Endothelial cell of umbilical vein (primary cell): Measurements from ENCODE around the gene TBCD. TPM values are rescaled to one million over a fixed set of nuclear protein-coding genes. Genes with fewer than 3 reads are reported as not detected.

Experiments used
- BruUV-seq: library from RNA; stranded (reverse); fragments of 400-500 nt; replicated peaks from 2 replicates; lab custom pipeline; 2021; lab: Mats Ljungman, UMichigan
- CTCF ChIA-PET: fragments of 300-600, 350-600 bp; sonication (Branson Sonifier 250); formaldehyde crosslinking; loops from one replicate; lab custom pipeline; 2021; ENCODE audit warnings: antibody characterized with exemption, inconsistent platforms; lab: Charles Lee
- POLR2A ChIA-PET: fragments of 300-600, 350-600 bp; sonication (Branson Sonifier 250); formaldehyde crosslinking; loops from one replicate; lab custom pipeline; 2021; ENCODE audit warnings: antibody characterized with exemption, inconsistent platforms; lab: Charles Lee
- DNase-seq: peaks from one replicate; pipeline ENCODE4 v3.0.0-alpha.2; 2011; ENCODE audit warnings: low read depth, low spot score
- FAIRE-seq: peaks from 2 replicates; lab custom pipeline; 2011; peaks lifted over from hg19 to GRCh38; lab: Jason Lieb, UNC
- H2AFZ ChIP-seq: 2 replicates; pipeline ENCODE4 v1.6.0; 2012; ENCODE audit warnings: low read depth, low read length, control low read depth, inconsistent platforms
- H3K27ac ChIP-seq: 2 replicates; pipeline ENCODE4 v1.5.1; 2011; ENCODE audit warnings: low read depth, mild to moderate bottlenecking, control low read depth, low read length, moderate library complexity; ENCODE audit not compliant: insufficient read depth
- H3K27me3 ChIP-seq, 2 experiments: 2 replicates each; pipeline versions ENCODE4 v1.6.0 to v1.6.1; 2011; ENCODE audit warnings: low read length in 2 of 2, mixed read lengths in 1 of 2; ENCODE audit not compliant: control insufficient read depth in 2 of 2, insufficient read depth in 2 of 2
- H3K36me3 ChIP-seq, 2 experiments: 2 replicates in 1 of 2; 3 replicates in 1 of 2; pipeline ENCODE4 v1.5.1; 2011; ENCODE audit warnings: low read length in 2 of 2, mild to moderate bottlenecking in 1 of 2, moderate library complexity in 1 of 2; ENCODE audit not compliant: control insufficient read depth in 2 of 2, insufficient read depth in 2 of 2; ENCODE audit errors: extremely low read depth in 1 of 2
- H3K4me1 ChIP-seq: 3 replicates; pipeline ENCODE4 v1.5.1; 2011; ENCODE audit warnings: mild to moderate bottlenecking, low read length; ENCODE audit not compliant: control insufficient read depth, insufficient read depth; ENCODE audit errors: extremely low read depth
- H3K4me2 ChIP-seq: 2 replicates; pipeline ENCODE4 v1.6.1; 2011; ENCODE audit warnings: low read length, control low read depth, mixed read lengths; ENCODE audit not compliant: insufficient read depth
- H3K4me3 ChIP-seq, 3 experiments: fragments of 200-600 bp in 1 of 3; sonication (generic), shearing (Covaris generic) in 1 of 3; replicated peaks in 1 of 3; 2 replicates each; pipeline ENCODE4 v1.5.1; 2011 to 2016; ENCODE audit warnings: control low read depth in 3 of 3, low read length in 3 of 3, mild to moderate bottlenecking in 2 of 3, inconsistent platforms in 1 of 3, low read depth in 1 of 3, moderate library complexity in 1 of 3; ENCODE audit not compliant: insufficient read depth in 1 of 3
- H3K79me2 ChIP-seq: 2 replicates; pipeline ENCODE4 v1.6.0; 2012; ENCODE audit warnings: low read length, inconsistent platforms; ENCODE audit not compliant: control insufficient read depth, insufficient read depth
- H3K9ac ChIP-seq: replicated peaks from 2 replicates; pipeline ENCODE3; 2011; ENCODE audit warnings: low read length, control low read depth; ENCODE audit not compliant: insufficient read depth; ENCODE audit errors: extremely low read depth
- H3K9me1 ChIP-seq: replicated peaks from 3 replicates; pipeline ENCODE4 v1.6.0; 2011; ENCODE audit warnings: mild to moderate bottlenecking, low read length; ENCODE audit not compliant: control insufficient read depth, insufficient read depth; ENCODE audit errors: extremely low read depth
- H3K9me3 ChIP-seq: replicated peaks from 2 replicates; pipeline ENCODE4 v1.5.1; 2012; ENCODE audit warnings: low read length, inconsistent platforms; ENCODE audit not compliant: control insufficient read depth, insufficient read depth
- H4K20me1 ChIP-seq: replicated peaks from 2 replicates; pipeline ENCODE3; 2011; ENCODE audit warnings: mild to moderate bottlenecking, low read length; ENCODE audit not compliant: control insufficient read depth, insufficient read depth; ENCODE audit errors: extremely low read depth
- EZH2 ChIP-seq: IDR thresholded peaks from 2 replicates; pipeline ENCODE4 v1.6.1; 2012; ENCODE audit warnings: borderline replicate concordance, low read depth, mild to moderate bottlenecking, moderate library complexity, low read length, inconsistent platforms; ENCODE audit not compliant: severe bottlenecking
- FOS ChIP-seq: IDR thresholded peaks from 2 replicates; pipeline ENCODE4 v1.6.1; 2011; ENCODE audit warnings: mild to moderate bottlenecking, low read length, moderate library complexity, borderline replicate concordance; ENCODE audit not compliant: insufficient read depth
- GATA2 ChIP-seq: IDR thresholded peaks from 2 replicates; pipeline ENCODE4 v1.7.0; 2011; ENCODE audit warnings: low read depth, mild to moderate bottlenecking, moderate library complexity, mixed read lengths, low read length; ENCODE audit not compliant: insufficient read length, insufficient read depth
- JUN ChIP-seq: IDR thresholded peaks from 2 replicates; pipeline ENCODE4 v1.6.1; 2011; ENCODE audit warnings: borderline replicate concordance, low read depth; ENCODE audit not compliant: insufficient read length, insufficient read depth
- MYC ChIP-seq: IDR thresholded peaks from one replicate; pipeline ENCODE4 v1.6.1; 2011; ENCODE audit warnings: mild to moderate bottlenecking, low read depth, low read length
- POLR2A ChIP-seq: IDR thresholded peaks from 2 replicates; pipeline ENCODE4 v1.6.1; 2012; ENCODE audit warnings: low read depth, mild to moderate bottlenecking, control low read depth, low read length
- POLR2AphosphoS5 ChIP-seq: IDR thresholded peaks from 2 replicates; pipeline ENCODE4 v1.6.1; 2012; ENCODE audit warnings: low read depth, mild to moderate bottlenecking, control low read depth, low read length, moderate library complexity; ENCODE audit not compliant: insufficient read depth
- dilution Hi-C: fragments of 300-500 bp; cut with MboI; formaldehyde crosslinking; loops from one replicate; pipeline ENCODE4 v1.15.0; 2019; ENCODE audit warnings: low sequenced_read_pairs; ENCODE audit not compliant: extremely low pct_ligation_motif_present
- intact Hi-C: fragments of 100-400 bp; cut with micrococcal nuclease; formaldehyde crosslinking; loops from one replicate; pipeline ENCODE4 v1.10.0; 2022
- polyA plus RNA-seq, 4 experiments: library from polyadenylated mRNA; depleted of rRNA in 3 of 4; stranded (reverse) in 3 of 4; unstranded in 1 of 4; fragments of >200 nt; gene quantifications; 2 replicates each; pipeline versions ENCODE4 v1.2.1 to v1.2.3, GENCODE V29; 2011 to 2012; ENCODE audit warnings: missing spikeins in 1 of 4
- total RNA-seq: library from RNA; stranded (reverse); gene quantifications from 2 replicates; pipeline ENCODE4 v1.2.3, GENCODE V29; 2021
- TF ChIP-seq, protein P1 (sequence below), 2 donors: IDR thresholded peaks; 1 replicate in 1 of 2; 2 replicates in 1 of 2; pipeline ENCODE4 v1.5.1; 2011; ENCODE audit warnings: low read length in 2 of 2, mild to moderate bottlenecking in 2 of 2, moderate library complexity in 2 of 2, control low read depth in 1 of 2, inconsistent platforms in 1 of 2, low read depth in 1 of 2; ENCODE audit not compliant: insufficient read depth in 1 of 2; ENCODE audit errors: extremely low read depth in 1 of 2
- TF ChIP-seq, protein P2 (sequence below): IDR thresholded peaks from 2 replicates; pipeline ENCODE4 v1.6.1; 2011; ENCODE audit not compliant: insufficient read depth, insufficient read length

The TBCD gene
- total and polyA plus RNA-seq, 2 donors (not counting 3 experiments of a cell fraction or from before 2014, with no cell fraction given): 121 to 145 TPM

DNA sequence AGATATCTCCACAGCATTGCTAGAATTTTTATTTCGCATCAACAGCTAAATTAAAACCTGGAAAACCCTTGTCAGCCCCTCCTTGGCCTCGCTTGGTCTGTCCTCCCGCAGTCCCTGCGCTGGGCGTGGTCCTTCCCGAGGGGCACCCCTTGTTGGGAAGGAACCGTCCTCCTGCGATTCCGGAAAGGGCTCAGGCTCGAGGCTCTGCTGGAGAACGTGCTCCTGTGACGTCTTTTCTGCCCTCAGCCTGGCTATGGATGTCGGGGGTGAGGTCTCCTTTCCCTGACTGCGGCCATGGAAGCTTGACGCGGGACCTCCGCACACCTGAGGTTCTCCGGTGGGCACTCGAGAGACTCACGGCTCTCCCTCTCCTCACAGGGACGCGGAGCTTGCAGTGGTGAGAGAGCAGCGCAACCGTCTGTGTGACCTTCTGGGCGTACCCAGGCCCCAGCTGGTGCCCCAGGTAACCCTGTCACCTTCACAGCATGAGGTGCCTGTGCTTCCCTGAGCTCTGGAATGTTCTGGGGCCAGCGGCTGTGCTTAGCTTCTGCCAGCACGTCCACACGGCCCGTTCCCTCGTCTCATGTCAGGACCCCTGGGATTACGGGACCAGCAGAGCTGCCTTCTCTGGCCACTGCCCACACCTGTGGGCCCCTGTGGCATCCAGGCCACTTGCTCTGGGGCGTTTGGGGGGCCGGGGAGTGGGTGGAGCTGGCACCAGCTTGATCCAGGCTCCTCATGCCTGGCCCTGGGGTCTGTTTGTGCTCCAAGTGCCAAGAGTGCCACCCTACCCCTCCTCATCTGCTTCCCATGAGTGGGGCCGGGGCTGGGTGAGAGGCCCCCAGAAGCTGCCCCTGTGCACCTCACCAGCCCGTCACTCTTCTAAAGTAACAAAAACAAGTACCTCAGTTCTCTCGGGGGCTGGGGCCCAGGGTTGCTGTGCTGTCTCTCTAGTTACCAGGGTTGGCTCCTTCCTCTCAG, 189.4 kb downstream of the TBCD start:
- TF ChIP-seq POLR2A (no peak), POLR2AphosphoS5 (no peak), GATA2 (no peak), FOS (no peak), EZH2 (no peak), MYC (no peak), JUN (no peak)
- TF ChIP-seq, protein P1, sequence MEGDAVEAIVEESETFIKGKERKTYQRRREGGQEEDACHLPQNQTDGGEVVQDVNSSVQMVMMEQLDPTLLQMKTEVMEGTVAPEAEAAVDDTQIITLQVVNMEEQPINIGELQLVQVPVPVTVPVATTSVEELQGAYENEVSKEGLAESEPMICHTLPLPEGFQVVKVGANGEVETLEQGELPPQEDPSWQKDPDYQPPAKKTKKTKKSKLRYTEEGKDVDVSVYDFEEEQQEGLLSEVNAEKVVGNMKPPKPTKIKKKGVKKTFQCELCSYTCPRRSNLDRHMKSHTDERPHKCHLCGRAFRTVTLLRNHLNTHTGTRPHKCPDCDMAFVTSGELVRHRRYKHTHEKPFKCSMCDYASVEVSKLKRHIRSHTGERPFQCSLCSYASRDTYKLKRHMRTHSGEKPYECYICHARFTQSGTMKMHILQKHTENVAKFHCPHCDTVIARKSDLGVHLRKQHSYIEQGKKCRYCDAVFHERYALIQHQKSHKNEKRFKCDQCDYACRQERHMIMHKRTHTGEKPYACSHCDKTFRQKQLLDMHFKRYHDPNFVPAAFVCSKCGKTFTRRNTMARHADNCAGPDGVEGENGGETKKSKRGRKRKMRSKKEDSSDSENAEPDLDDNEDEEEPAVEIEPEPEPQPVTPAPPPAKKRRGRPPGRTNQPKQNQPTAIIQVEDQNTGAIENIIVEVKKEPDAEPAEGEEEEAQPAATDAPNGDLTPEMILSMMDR (IDR thresholded peaks at IDR 0.05; ENCODE audit: extremely low read depth in 1 of 2, insufficient read depth in 1 of 2, low read depth in 1 of 2, low read length in 2 of 2): no peak
- TF ChIP-seq, protein P2, sequence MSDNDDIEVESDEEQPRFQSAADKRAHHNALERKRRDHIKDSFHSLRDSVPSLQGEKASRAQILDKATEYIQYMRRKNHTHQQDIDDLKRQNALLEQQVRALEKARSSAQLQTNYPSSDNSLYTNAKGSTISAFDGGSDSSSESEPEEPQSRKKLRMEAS: no peak
- ChIA-PET POLR2A (no interaction called here), CTCF (interaction anchor here (1.0 to 1.5 kb wide), 2 partner anchors 9 to 160 kb away, joined by 3 to 4 read pairs; no protein-coding TSS in a partner anchor)
- intact Hi-C loops: no loop called here
- Histone ChIP-seq H3K9me1 (no peaks in the 10 kb centered on the region), H3K27me3 (no peaks in the 10 kb centered on the region), H3K79me2 (no peaks in the 10 kb centered on the region), H3K4me1 (no peaks in the 10 kb centered on the region), H2AFZ (no peak overlapping the region), H3K9ac (no peak overlapping the region), H3K36me3 (peaks cover 0 to 47% of the 10 kb centered on the region in 2 experiments), H3K27ac (no peak overlapping the region), H4K20me1 (no peaks in the 10 kb centered on the region), H3K4me3 (no peak overlapping the region), H3K4me2 (no peak overlapping the region), H3K9me3 (no peaks in the 10 kb centered on the region)
- dilution Hi-C loops: no loop called here
- DNase-seq (no peak), FAIRE-seq (no peak)
- BruUV-seq: no TSS peak
